ENCODE data around the gene SSBP2. TPM values are rescaled to one million over a fixed set of nuclear protein-coding genes. Genes with fewer than 3 reads are reported as not detected.
"Not testable (repeated sequence)": the region's sequence is repeated elsewhere in the genome, so short reads cannot be mapped to it uniquely, and the experiment has no call there.

SSBP2 gene
- total RNA-seq, 2 experiments from 2014 or later: 32.5 to 35.4 TPM

GRCh38 chr5:81665795-81666194 is 85.1 kb downstream of the SSBP2 start:
- DNase-seq (no peak), ATAC-seq (ENCODE audit: low read depth) (no peak)
- Mint-ChIP-seq H3K4me3 (no peak overlapping the region), H3K4me1 (no peaks in the 10 kb centered on the region), H3K27me3 (no peaks in the 10 kb centered on the region), H3K36me3 (peaks cover 2% of the 10 kb centered on the region), H3K27ac (no peak overlapping the region), H3K9me3 (peaks cover 5% of the 10 kb centered on the region)
- POLR2A ChIA-PET: no interaction called here

GRCh38 chr5:81660624-81661023 is 90.3 kb downstream of the SSBP2 start:
- H3K36me3 Mint-ChIP-seq; DNase-seq; H3K4me1 Mint-ChIP-seq; H3K9me3 Mint-ChIP-seq; ATAC-seq (ENCODE audit: low read depth); H3K27me3 Mint-ChIP-seq; POLR2A ChIA-PET; H3K27ac Mint-ChIP-seq; H3K4me3 Mint-ChIP-seq: not testable (repeated sequence)

- DNase-seq (no peak), ATAC-seq (ENCODE audit: low read depth) (no peak)
- Mint-ChIP-seq H3K4me3 (no peak overlapping the region), H3K27ac (no peak overlapping the region), H3K36me3 (peaks cover 7% of the 10 kb centered on the region), H3K27me3 (no peaks in the 10 kb centered on the region), H3K4me1 (no peaks in the 10 kb centered on the region), H3K9me3 (peaks cover 6% of the 10 kb centered on the region)
- POLR2A ChIA-PET: no interaction called here
Observed at GRCh38 chr5:81657386-81657785, 93.5 kb downstream of the SSBP2 start.

- ATAC-seq (ENCODE audit: low read depth): no peak
- no peaks in the 10 kb centered on the region for H3K4me1 Mint-ChIP-seq
- DNase-seq: no peak
- H3K4me3 Mint-ChIP-seq: no peak overlapping the region
- H3K27ac Mint-ChIP-seq: no peak overlapping the region
- peaks cover 7% of the 10 kb centered on the region for H3K36me3 Mint-ChIP-seq
- no peaks in the 10 kb centered on the region for H3K27me3 Mint-ChIP-seq
- POLR2A ChIA-PET: no interaction called here
- H3K9me3 Mint-ChIP-seq: peaks cover 5% of the 10 kb centered on the region
Observed at GRCh38 chr5:81656783-81657182, 94.1 kb downstream of the SSBP2 start.

- POLR2A ChIA-PET: no interaction called here
- H3K4me3 Mint-ChIP-seq: no peak overlapping the region
- no peak overlapping the region for H3K27ac Mint-ChIP-seq
- no peak for ATAC-seq (ENCODE audit: low read depth)
- peaks cover 4% of the 10 kb centered on the region for H3K36me3 Mint-ChIP-seq
- no peaks in the 10 kb centered on the region for H3K27me3 Mint-ChIP-seq
- H3K4me1 Mint-ChIP-seq: peaks cover 2% of the 10 kb centered on the region
- H3K9me3 Mint-ChIP-seq: peaks cover 1% of the 10 kb centered on the region
- DNase-seq: no peak
Observed at GRCh38 chr5:81650987-81651386, 99.9 kb downstream of the SSBP2 start.

- H3K36me3 Mint-ChIP-seq: peaks cover 6% of the 10 kb centered on the region
- H3K27me3 Mint-ChIP-seq: no peaks in the 10 kb centered on the region
- peaks cover 1% of the 10 kb centered on the region for H3K9me3 Mint-ChIP-seq
- no peak overlapping the region for H3K27ac Mint-ChIP-seq
- no peak overlapping the region for H3K4me3 Mint-ChIP-seq
- ATAC-seq (ENCODE audit: low read depth) (no peak), DNase-seq (no peak)
- POLR2A ChIA-PET: no interaction called here
- H3K4me1 Mint-ChIP-seq: peaks cover 2% of the 10 kb centered on the region
Observed at GRCh38 chr5:81646469-81646995, 104.4 kb downstream of the SSBP2 start.

- DNase-seq (no peak), ATAC-seq (ENCODE audit: low read depth) (no peak)
- Mint-ChIP-seq H3K27me3 (no peaks in the 10 kb centered on the region), H3K9me3 (no peaks in the 10 kb centered on the region), H3K4me1 (no peaks in the 10 kb centered on the region), H3K4me3 (no peak overlapping the region), H3K27ac (no peak overlapping the region), H3K36me3 (peaks cover 5% of the 10 kb centered on the region)
- POLR2A ChIA-PET: no interaction called here
Observed at GRCh38 chr5:81642210-81642609, 108.7 kb downstream of the SSBP2 start.

GRCh38 chr5:81639556-81639955 is 111.3 kb downstream of the SSBP2 start:
- Mint-ChIP-seq H3K4me3 (no peak overlapping the region), H3K4me1 (no peaks in the 10 kb centered on the region), H3K36me3 (peaks cover 3% of the 10 kb centered on the region), H3K27me3 (no peaks in the 10 kb centered on the region), H3K27ac (no peak overlapping the region), H3K9me3 (no peaks in the 10 kb centered on the region)
- POLR2A ChIA-PET: no interaction called here
- ATAC-seq (ENCODE audit: low read depth) (no peak), DNase-seq (no peak)

GRCh38 chr5:81638471-81638870 is 112.4 kb downstream of the SSBP2 start:
- ATAC-seq (ENCODE audit: low read depth): no peak
- no peaks in the 10 kb centered on the region for H3K4me1 Mint-ChIP-seq
- no peaks in the 10 kb centered on the region for H3K9me3 Mint-ChIP-seq
- H3K27ac Mint-ChIP-seq: no peak overlapping the region
- peaks cover 3% of the 10 kb centered on the region for H3K36me3 Mint-ChIP-seq
- no peak overlapping the region for H3K4me3 Mint-ChIP-seq
- POLR2A ChIA-PET: no interaction called here
- H3K27me3 Mint-ChIP-seq: no peaks in the 10 kb centered on the region
- DNase-seq: no peak

GRCh38 chr5:81633891-81634290 is 117.0 kb downstream of the SSBP2 start:
- no peak overlapping the region for H3K4me3 Mint-ChIP-seq
- H3K4me1 Mint-ChIP-seq: peaks cover 4% of the 10 kb centered on the region
- POLR2A ChIA-PET: no interaction called here
- no peak overlapping the region for H3K27ac Mint-ChIP-seq
- no peaks in the 10 kb centered on the region for H3K27me3 Mint-ChIP-seq
- H3K36me3 Mint-ChIP-seq: peaks cover 5% of the 10 kb centered on the region
- H3K9me3 Mint-ChIP-seq: peaks cover 2% of the 10 kb centered on the region
- no peak for DNase-seq
- ATAC-seq (ENCODE audit: low read depth): no peak

GRCh38 chr5:81633471-81633870 is 117.4 kb downstream of the SSBP2 start:
- POLR2A ChIA-PET: no interaction called here
- H3K9me3 Mint-ChIP-seq: peaks cover 4% of the 10 kb centered on the region
- H3K27me3 Mint-ChIP-seq: no peaks in the 10 kb centered on the region
- peaks cover 10% of the 10 kb centered on the region for H3K36me3 Mint-ChIP-seq
- ATAC-seq (ENCODE audit: low read depth): no peak
- DNase-seq: no peak
- no peak overlapping the region for H3K27ac Mint-ChIP-seq
- peaks cover 4% of the 10 kb centered on the region for H3K4me1 Mint-ChIP-seq
- no peak overlapping the region for H3K4me3 Mint-ChIP-seq

GRCh38 chr5:81632679-81633078 is 118.2 kb downstream of the SSBP2 start:
- Mint-ChIP-seq H3K4me1 (peaks cover 4% of the 10 kb centered on the region), H3K27me3 (no peaks in the 10 kb centered on the region), H3K36me3 (peaks cover 10% of the 10 kb centered on the region), H3K9me3 (peaks cover 5% of the 10 kb centered on the region), H3K4me3 (no peak overlapping the region), H3K27ac (no peak overlapping the region)
- DNase-seq: no peak
- POLR2A ChIA-PET: no interaction called here
- ATAC-seq (ENCODE audit: low read depth): no peak

- no peak overlapping the region for H3K4me3 Mint-ChIP-seq
- no peak overlapping the region for H3K27ac Mint-ChIP-seq
- peaks cover 4% of the 10 kb centered on the region for H3K4me1 Mint-ChIP-seq
- ATAC-seq (ENCODE audit: low read depth) (no peak), DNase-seq (no peak)
- POLR2A ChIA-PET: no interaction called here
- H3K36me3 Mint-ChIP-seq: peaks cover 13% of the 10 kb centered on the region
- peaks cover 5% of the 10 kb centered on the region for H3K9me3 Mint-ChIP-seq
- no peaks in the 10 kb centered on the region for H3K27me3 Mint-ChIP-seq
Observed at GRCh38 chr5:81631621-81632020, 119.3 kb downstream of the SSBP2 start.

- Mint-ChIP-seq H3K9me3 (peaks cover 5% of the 10 kb centered on the region), H3K4me1 (peaks cover 4% of the 10 kb centered on the region), H3K4me3 (no peak overlapping the region), H3K36me3 (peaks cover 13% of the 10 kb centered on the region), H3K27me3 (no peaks in the 10 kb centered on the region), H3K27ac (no peak overlapping the region)
- DNase-seq (peak; percentile 29), ATAC-seq (ENCODE audit: low read depth) (peak; percentile 42)
- POLR2A ChIA-PET: no interaction called here
Observed at GRCh38 chr5:81631124-81631523, 119.8 kb downstream of the SSBP2 start.

GRCh38 chr5:81630684-81631083 is 120.2 kb downstream of the SSBP2 start:
- H3K27me3 Mint-ChIP-seq: no peaks in the 10 kb centered on the region
- no peak for ATAC-seq (ENCODE audit: low read depth)
- H3K4me1 Mint-ChIP-seq: peaks cover 4% of the 10 kb centered on the region
- DNase-seq: no peak
- H3K36me3 Mint-ChIP-seq: peaks cover 13% of the 10 kb centered on the region
- H3K4me3 Mint-ChIP-seq: no peak overlapping the region
- H3K9me3 Mint-ChIP-seq: peaks cover 5% of the 10 kb centered on the region
- POLR2A ChIA-PET: interaction anchor here (0.7 kb wide), 1 partner anchor 834 kb away, joined by 3 read pairs; no protein-coding TSS in a partner anchor
- no peak overlapping the region for H3K27ac Mint-ChIP-seq

Data from activated naive CD8-positive, alpha-beta T cell treated with anti-CD3 and anti-CD28 coated beads, Interleukin-2, amount 10 ng/mL, durations not matched to agents 7 days and 5 days (primary cell).